HepG2 (cell line): Measurements from ENCODE around the gene TALDO1. TPM values are rescaled to one million over a fixed set of nuclear protein-coding genes. Genes with fewer than 3 reads are reported as not detected.

Experiments
- ATM ChIP-seq: fragments of 450-650 bp; IDR thresholded peaks from 2 replicates; pipeline ENCODE4 v1.7.1; 2017; ENCODE audit warnings: mild to moderate bottlenecking, borderline replicate concordance
- KMT2A ChIP-seq: sonication (generic); formaldehyde crosslinking; IDR thresholded peaks from 2 replicates; pipeline ENCODE4 v1.4.0; 2020; ENCODE audit warnings: missing genetic modification reagents
- PHF5A ChIP-seq: IDR thresholded peaks from one replicate; pipeline ENCODE4 v1.6.1; 2018; ENCODE audit warnings: low read depth, missing genetic modification reagents; ENCODE audit not compliant: unreplicated experiment
- TAF1 ChIP-seq: sonication (generic); formaldehyde crosslinking; IDR thresholded peaks from 2 replicates; pipeline ENCODE4 v1.4.0; 2020; ENCODE audit warnings: missing genetic modification reagents
- ZBTB1 ChIP-seq: sonication (generic); formaldehyde crosslinking; IDR thresholded peaks from 2 replicates; pipeline ENCODE4 v1.4.0; 2020; ENCODE audit warnings: missing genetic modification reagents, borderline replicate concordance
- ZNF547 ChIP-seq: sonication (generic); formaldehyde crosslinking; IDR thresholded peaks from 2 replicates; pipeline ENCODE4 v1.5.1; 2020; ENCODE audit warnings: mild to moderate bottlenecking, missing genetic modification reagents
- ZNF761 ChIP-seq: sonication (generic); formaldehyde crosslinking; conservative IDR thresholded peaks from 2 replicates; pipeline ENCODE4 v1.4.0; 2020; ENCODE audit warnings: mild to moderate bottlenecking, missing genetic modification reagents
- ZSCAN9 ChIP-seq: IDR thresholded peaks from 2 replicates; pipeline ENCODE4 v1.6.1; 2016; ENCODE audit warnings: borderline replicate concordance
- polyA plus RNA-seq, 8 experiments: library from polyadenylated mRNA; depleted of rRNA in 3 of 8; stranded (reverse) in 7 of 8; unstranded in 1 of 8; fragments of >200 nt; fragmentation: Illumina TruSeq in 4 of 8; extraction: Trizol in 4 of 8; gene quantifications; 2 replicates each; pipeline versions ENCODE4 v1.2.1 to v1.2.3, GENCODE V29; 2011 to 2016; ENCODE audit warnings: low read depth in 4 of 8, missing spikeins in 1 of 8, mixed read lengths in 1 of 8; ENCODE audit not compliant: insufficient read depth in 1 of 8
- total RNA-seq, 5 experiments: library from RNA; depleted of rRNA; stranded (reverse); fragments of >200 nt; fragmentation: Illumina TruSeq; extraction: Trizol; gene quantifications; 2 replicates each; pipeline ENCODE4 v1.2.3, GENCODE V29; 2016; ENCODE audit warnings: low read depth in 1 of 5
- TF ChIP-seq, protein P1 (sequence below): sonication (generic); formaldehyde crosslinking; IDR thresholded peaks from 2 replicates; pipeline ENCODE4 v1.5.0; 2020; ENCODE audit warnings: mild to moderate bottlenecking, missing genetic modification reagents, borderline replicate concordance
- TF ChIP-seq, protein P2 (sequence below): sonication (generic); formaldehyde crosslinking; IDR thresholded peaks from 2 replicates; pipeline ENCODE4 v1.8.1; 2023; ENCODE audit warnings: mild to moderate bottlenecking, missing genetic modification reagents
- TF ChIP-seq, protein P3 (sequence below): sonication (generic); formaldehyde crosslinking; IDR thresholded peaks from 2 replicates; pipeline ENCODE4 v1.9.0; 2021; ENCODE audit warnings: missing genetic modification reagents, borderline replicate concordance
- TF ChIP-seq, protein P4 (sequence below): sonication (generic); formaldehyde crosslinking; IDR thresholded peaks from one replicate; pipeline ENCODE4 v1.5.1; 2020; ENCODE audit warnings: mild to moderate bottlenecking, missing genetic modification reagents; ENCODE audit errors: not compliant biosample characterization

Gene TALDO1
- total and polyA plus RNA-seq, 2 of the 13 experiments (the other 11 are each of a cell fraction or from before 2014, with no cell fraction given) = 107 to 240 TPM

DNA sequence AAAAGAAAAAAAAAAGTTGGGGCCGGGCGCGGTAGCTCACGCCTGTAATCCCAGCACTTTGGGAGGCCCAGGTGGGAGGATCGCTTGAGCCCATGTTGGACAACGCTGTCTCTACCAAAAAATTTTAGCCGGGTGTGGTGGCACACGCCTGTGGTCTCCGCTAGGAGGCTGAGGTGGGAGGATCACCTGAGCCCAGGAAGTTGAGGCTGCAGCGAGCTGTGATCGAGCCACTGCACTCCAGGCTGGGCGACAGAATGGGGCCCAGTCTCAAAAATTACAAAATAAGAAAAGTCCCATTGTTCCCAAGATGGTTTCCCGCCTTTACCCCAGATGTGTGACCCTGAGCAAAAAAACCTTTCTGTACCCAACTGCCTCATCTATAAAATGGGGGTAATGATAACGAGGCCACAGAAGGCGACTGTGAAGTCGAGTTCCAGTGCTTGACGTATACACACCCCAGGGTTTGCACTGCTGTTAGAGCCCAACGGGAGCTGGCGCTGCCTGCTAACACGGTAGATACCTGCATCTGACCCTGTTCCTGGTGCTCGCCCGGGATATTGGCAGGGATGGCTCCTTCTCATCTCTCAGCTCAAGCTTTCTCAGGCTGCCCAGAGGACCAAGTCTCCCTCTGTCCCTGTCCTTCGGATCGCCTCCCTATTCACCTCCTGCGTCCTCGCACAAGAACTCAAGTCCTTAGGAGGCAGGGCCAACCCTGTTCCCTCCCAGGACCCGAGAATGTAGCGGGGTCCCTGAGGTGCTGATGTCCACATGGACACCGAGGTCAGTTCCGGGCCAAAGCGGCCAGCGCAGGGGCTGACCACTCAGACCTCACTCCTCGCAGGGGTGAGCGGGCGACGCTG, 61.4 kb downstream of the TALDO1 start (continued):
- TF ChIP-seq, protein P1, sequence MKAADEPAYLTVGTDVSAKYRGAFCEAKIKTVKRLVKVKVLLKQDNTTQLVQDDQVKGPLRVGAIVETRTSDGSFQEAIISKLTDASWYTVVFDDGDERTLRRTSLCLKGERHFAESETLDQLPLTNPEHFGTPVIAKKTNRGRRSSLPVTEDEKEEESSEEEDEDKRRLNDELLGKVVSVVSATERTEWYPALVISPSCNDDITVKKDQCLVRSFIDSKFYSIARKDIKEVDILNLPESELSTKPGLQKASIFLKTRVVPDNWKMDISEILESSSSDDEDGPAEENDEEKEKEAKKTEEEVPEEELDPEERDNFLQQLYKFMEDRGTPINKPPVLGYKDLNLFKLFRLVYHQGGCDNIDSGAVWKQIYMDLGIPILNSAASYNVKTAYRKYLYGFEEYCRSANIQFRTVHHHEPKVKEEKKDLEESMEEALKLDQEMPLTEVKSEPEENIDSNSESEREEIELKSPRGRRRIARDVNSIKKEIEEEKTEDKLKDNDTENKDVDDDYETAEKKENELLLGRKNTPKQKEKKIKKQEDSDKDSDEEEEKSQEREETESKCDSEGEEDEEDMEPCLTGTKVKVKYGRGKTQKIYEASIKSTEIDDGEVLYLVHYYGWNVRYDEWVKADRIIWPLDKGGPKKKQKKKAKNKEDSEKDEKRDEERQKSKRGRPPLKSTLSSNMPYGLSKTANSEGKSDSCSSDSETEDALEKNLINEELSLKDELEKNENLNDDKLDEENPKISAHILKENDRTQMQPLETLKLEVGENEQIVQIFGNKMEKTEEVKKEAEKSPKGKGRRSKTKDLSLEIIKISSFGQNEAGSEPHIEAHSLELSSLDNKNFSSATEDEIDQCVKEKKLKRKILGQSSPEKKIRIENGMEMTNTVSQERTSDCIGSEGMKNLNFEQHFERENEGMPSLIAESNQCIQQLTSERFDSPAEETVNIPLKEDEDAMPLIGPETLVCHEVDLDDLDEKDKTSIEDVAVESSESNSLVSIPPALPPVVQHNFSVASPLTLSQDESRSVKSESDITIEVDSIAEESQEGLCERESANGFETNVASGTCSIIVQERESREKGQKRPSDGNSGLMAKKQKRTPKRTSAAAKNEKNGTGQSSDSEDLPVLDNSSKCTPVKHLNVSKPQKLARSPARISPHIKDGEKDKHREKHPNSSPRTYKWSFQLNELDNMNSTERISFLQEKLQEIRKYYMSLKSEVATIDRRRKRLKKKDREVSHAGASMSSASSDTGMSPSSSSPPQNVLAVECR (CRISPR knock-in tag) = no peak
- TF ChIP-seq ATM (no peak), ZBTB1 (no peak), ZNF761 (CRISPR knock-in tag) (no peak), TAF1 (CRISPR knock-in tag) (no peak), KMT2A (CRISPR knock-in tag) (peak; percentile 13; the same call in 1 of the 2 replicates), ZSCAN9 (no peak), ZNF547 (CRISPR knock-in tag) (peak; percentile 12; the same call in 1 of the 2 replicates), PHF5A (no peak)
- TF ChIP-seq, protein P2, sequence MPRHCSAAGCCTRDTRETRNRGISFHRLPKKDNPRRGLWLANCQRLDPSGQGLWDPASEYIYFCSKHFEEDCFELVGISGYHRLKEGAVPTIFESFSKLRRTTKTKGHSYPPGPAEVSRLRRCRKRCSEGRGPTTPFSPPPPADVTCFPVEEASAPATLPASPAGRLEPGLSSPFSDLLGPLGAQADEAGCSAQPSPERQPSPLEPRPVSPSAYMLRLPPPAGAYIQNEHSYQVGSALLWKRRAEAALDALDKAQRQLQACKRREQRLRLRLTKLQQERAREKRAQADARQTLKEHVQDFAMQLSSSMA = no peak
- TF ChIP-seq, protein P3, sequence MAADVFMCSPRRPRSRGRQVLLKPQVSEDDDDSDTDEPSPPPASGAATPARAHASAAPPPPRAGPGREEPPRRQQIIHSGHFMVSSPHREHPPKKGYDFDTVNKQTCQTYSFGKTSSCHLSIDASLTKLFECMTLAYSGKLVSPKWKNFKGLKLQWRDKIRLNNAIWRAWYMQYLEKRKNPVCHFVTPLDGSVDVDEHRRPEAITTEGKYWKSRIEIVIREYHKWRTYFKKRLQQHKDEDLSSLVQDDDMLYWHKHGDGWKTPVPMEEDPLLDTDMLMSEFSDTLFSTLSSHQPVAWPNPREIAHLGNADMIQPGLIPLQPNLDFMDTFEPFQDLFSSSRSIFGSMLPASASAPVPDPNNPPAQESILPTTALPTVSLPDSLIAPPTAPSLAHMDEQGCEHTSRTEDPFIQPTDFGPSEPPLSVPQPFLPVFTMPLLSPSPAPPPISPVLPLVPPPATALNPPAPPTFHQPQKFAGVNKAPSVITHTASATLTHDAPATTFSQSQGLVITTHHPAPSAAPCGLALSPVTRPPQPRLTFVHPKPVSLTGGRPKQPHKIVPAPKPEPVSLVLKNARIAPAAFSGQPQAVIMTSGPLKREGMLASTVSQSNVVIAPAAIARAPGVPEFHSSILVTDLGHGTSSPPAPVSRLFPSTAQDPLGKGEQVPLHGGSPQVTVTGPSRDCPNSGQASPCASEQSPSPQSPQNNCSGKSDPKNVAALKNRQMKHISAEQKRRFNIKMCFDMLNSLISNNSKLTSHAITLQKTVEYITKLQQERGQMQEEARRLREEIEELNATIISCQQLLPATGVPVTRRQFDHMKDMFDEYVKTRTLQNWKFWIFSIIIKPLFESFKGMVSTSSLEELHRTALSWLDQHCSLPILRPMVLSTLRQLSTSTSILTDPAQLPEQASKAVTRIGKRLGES (CRISPR knock-in tag) = no peak
- TF ChIP-seq, protein P4, sequence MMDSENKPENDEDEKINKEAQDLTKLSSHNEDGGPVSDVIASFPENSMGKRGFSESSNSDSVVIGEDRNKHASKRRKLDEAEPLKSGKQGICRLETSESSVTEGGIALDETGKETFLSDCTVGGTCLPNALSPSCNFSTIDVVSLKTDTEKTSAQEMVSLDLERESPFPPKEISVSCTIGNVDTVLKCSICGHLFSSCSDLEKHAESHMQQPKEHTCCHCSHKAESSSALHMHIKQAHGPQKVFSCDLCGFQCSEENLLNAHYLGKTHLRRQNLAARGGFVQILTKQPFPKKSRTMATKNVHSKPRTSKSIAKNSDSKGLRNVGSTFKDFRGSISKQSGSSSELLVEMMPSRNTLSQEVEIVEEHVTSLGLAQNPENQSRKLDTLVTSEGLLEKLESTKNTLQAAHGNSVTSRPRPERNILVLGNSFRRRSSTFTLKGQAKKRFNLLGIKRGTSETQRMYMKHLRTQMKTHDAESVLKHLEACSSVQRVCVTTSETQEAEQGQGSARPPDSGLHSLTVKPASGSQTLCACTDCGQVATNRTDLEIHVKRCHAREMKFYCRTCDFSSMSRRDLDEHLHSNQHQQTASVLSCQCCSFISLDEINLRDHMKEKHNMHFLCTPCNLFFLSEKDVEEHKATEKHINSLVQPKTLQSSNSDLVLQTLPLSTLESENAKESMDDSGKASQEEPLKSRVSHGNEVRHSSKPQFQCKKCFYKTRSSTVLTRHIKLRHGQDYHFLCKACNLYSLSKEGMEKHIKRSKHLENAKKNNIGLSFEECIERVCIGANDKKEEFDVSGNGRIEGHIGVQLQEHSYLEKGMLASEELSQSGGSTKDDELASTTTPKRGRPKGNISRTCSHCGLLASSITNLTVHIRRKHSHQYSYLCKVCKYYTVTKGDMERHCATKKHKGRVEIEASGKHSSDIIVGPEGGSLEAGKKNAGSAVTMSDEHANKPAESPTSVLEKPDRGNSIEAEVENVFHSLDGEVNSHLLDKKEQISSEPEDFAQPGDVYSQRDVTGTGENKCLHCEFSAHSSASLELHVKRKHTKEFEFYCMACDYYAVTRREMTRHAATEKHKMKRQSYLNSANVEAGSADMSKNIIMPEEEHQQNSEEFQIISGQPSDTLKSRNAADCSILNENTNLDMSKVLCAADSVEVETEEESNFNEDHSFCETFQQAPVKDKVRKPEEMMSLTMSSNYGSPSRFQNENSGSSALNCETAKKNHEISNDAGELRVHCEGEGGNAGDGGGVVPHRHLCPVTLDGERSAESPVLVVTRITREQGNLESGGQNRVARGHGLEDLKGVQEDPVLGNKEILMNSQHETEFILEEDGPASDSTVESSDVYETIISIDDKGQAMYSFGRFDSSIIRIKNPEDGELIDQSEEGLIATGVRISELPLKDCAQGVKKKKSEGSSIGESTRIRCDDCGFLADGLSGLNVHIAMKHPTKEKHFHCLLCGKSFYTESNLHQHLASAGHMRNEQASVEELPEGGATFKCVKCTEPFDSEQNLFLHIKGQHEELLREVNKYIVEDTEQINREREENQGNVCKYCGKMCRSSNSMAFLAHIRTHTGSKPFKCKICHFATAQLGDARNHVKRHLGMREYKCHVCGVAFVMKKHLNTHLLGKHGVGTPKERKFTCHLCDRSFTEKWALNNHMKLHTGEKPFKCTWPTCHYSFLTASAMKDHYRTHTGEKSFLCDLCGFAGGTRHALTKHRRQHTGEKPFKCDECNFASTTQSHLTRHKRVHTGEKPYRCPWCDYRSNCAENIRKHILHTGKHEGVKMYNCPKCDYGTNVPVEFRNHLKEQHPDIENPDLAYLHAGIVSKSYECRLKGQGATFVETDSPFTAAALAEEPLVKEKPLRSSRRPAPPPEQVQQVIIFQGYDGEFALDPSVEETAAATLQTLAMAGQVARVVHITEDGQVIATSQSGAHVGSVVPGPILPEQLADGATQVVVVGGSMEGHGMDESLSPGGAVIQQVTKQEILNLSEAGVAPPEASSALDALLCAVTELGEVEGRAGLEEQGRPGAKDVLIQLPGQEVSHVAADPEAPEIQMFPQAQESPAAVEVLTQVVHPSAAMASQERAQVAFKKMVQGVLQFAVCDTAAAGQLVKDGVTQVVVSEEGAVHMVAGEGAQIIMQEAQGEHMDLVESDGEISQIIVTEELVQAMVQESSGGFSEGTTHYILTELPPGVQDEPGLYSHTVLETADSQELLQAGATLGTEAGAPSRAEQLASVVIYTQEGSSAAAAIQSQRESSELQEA (CRISPR knock-in tag) = no peak
